SK-N-MC (cell line): ENCODE results near the gene CNTFR.

Experiments used
- EZH2 ChIP-seq: fragments of 200-600 bp; sonication (generic); IDR thresholded peaks from one replicate; pipeline ENCODE4 v1.6.1; 2017; ENCODE audit warnings: antibody characterized with exemption
- FOXP2 ChIP-seq: optimal IDR thresholded peaks from 2 replicates; pipeline ENCODE3; 2011; ENCODE audit warnings: mild to moderate bottlenecking, moderate library complexity; ENCODE audit not compliant: insufficient read depth; ENCODE audit errors: extremely low read length, control extremely low read depth
- POLR2AphosphoS5 ChIP-seq: IDR thresholded peaks from 2 replicates; pipeline ENCODE4 v1.6.1; 2012; ENCODE audit warnings: mild to moderate bottlenecking, low read depth, low read length, borderline replicate concordance

DNA sequence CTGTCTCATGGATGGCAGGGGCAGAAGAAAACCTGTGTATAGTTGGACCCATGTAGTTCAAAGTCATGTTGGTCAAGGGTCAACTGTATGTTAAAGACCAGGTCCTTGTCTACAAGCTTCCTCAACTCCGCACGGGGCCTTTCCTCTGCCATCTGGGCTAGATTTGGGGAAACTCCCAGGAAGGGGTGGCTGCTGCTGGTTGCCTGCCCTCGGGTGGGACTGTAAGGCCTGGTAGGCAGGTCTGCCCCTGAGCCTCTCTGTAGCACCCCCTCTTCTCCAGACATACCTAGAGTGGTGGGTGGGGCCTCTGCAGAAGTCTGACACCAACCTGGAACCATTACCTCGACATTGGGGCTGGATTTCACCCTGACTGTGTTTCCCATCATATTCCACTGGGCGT lies 82.0 kb downstream of the CNTFR start:
- TF ChIP-seq EZH2 (no peak), POLR2AphosphoS5 (no peak), FOXP2 (no peak)
